Measurements from ENCODE around the gene LYG1.
"Not testable (repeated sequence)": the region's sequence is repeated elsewhere in the genome, so short reads cannot be mapped to it uniquely, and the experiment has no call there.

The LYG1 gene

GRCh38 chr2:99301097-99301496 is at the start of gene LYG1:
LYG1 (minus strand) TSS chr2:99301197; CDS start chr2:99295670, 5,527 bp downstream.
- DNase-seq = not testable (repeated sequence)

- no peak for DNase-seq
These were observed 49.2 kb upstream of the LYG1 start for GRCh38 chr2:99350194-99350593.

DNA sequence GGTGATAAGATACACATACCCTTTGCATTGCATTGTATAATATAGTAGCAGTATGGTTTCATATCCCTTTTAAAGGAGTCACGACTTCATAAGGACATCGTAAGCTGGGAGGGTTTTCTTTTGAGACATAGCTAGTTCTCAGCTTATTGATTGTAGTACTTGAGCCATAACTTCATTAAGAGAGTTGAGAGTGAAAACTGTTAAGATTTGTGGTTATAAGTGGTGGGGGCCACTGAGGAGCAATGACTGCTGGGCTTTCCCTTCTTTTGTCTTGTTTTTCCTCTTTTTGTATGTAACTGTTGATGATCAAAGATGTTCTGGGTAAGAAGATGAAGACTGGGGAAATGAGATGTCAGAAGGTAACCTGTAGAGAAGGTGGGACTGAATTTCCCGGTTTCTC is 47.2 kb upstream of the LYG1 start:
- no peak for DNase-seq

- DNase-seq = no peak
These were observed 45.2 kb upstream of the LYG1 start for GRCh38 chr2:99346218-99346617.

DNA sequence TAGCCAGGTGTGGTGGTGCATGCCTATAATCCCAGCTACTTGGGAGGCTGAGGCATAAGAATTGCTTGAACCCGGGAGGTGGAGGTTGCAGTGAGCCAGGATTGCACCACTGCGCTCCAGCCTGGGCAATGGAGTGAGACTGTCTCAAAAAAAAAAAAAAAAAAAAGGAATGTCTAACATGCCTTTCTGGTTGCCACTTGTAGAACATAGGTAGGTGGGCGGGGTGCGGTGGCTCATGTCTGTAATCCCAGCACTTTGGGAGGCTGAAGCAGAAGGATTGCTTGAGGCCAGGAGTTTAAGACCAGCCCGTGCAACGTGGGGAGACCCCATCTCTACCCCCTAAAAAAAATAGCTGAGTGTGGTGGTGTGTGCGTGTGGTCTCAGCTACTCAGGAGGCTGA is 44.4 kb upstream of the LYG1 start:
- not testable (repeated sequence) for DNase-seq

- no peak for DNase-seq
These were observed 41.5 kb upstream of the LYG1 start for GRCh38 chr2:99342536-99342935.

DNA sequence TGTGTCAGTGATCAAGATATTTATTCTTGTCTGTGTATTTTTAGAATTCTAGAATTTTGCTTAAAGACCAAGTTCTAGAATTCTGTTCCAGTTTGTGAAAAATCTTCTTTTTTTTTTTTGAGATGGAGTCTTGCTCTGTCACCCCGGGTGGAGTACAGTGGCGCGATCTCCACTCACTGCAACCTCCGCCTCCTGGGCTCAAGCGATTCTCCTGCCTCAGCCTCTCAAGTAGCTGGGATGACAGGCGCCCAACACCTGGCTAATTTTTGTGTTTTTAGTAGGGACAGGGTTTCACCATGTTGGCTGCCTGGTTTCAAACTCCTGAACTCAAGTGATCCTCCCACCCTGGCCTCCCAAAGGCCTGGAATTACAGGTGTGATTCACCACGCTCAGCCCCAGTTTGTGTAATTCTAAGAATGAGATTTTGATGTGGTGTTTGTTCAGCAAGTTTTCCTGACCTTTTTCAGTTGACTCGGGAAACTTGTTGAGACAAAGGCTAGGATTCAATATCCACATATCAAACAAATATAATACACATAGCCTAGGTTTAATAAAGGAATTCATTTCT is 39.8 kb upstream of the LYG1 start:
- DNase-seq = no peak

DNA sequence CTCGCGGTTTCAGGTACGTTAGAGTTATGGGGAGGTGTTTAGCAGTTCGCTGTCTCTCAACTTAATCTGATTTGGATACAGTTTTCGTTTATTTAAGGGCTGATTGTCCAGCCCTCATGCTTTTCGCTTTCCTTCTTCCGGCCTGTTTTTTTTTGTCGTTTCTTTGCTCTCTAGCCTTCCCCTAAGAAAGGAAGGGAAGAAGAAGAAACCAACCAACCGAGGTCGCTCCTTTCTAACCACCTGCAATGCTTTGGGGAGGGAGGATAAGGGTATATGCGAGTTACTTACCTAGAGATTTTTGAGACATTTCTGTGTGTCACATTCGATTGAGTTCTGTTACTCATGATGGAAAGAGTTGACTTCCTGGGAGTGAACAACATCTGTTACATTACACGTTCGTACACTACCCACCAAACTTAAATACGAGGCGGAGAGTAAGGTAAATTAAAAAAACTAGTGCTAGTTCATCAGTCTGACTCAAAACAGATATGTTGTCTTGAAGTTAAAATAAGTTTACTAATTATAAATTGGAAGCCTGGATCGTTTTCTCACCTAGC is 37.1 kb upstream of the LYG1 start:
- peak in 1 of 3 experiments; percentile 53 for DNase-seq

DNA sequence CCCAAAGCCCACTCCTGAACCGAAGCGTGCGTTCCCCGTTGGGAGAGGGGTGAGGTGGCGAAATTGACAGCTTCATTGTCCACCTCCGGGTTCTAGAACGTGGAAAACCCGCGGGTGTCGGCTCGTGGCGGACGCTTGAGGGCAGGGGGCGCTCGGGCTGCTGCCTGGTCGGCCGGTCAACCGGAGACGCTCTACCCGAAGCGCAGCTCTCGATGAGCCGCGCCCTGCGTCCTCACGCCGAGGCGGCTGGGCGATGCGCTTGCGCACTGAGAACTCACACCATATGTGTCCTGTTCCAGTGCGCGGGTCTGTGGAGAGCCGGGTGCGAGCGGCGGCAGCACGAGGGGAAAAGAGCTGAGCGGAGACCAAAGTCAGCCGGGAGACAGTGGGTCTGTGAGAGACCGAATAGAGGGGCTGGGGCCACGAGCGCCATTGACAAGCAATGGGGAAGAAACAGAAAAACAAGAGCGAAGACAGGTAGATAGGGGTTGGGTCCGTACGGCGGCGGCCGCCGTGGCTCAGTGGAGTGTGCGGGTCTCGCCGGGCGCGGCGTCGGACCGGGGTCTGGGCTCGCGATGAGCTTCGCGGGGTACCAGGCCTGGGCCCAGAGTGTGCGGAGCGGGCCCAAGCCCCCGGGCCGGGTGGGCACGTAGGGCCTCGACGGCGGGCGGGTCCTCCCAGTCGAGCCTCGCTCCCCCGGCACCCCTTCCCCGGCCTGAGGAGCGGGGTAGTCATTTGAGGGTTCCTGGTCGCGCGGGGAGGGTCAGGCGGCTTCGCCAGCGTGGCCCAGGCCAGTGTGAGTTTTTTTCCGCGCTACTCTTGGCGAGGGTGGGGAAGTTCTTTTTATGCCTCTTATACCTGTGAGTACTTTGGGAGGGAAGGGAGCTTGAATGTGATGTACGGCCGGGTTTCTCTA is 36.4 kb upstream of the LYG1 start, which contains the start of gene EIF5B:
EIF5B (plus strand) TSS at position 277 of the 916 bp plus-strand sequence; CDS start at position 443, 166 bp downstream.
- peak; percentile 95 to 97 (median 96) for DNase-seq

- peak in 1 of 3 experiments; percentile 66 for DNase-seq
These were observed 35.8 kb upstream of the LYG1 start for GRCh38 chr2:99336804-99337112.

DNA sequence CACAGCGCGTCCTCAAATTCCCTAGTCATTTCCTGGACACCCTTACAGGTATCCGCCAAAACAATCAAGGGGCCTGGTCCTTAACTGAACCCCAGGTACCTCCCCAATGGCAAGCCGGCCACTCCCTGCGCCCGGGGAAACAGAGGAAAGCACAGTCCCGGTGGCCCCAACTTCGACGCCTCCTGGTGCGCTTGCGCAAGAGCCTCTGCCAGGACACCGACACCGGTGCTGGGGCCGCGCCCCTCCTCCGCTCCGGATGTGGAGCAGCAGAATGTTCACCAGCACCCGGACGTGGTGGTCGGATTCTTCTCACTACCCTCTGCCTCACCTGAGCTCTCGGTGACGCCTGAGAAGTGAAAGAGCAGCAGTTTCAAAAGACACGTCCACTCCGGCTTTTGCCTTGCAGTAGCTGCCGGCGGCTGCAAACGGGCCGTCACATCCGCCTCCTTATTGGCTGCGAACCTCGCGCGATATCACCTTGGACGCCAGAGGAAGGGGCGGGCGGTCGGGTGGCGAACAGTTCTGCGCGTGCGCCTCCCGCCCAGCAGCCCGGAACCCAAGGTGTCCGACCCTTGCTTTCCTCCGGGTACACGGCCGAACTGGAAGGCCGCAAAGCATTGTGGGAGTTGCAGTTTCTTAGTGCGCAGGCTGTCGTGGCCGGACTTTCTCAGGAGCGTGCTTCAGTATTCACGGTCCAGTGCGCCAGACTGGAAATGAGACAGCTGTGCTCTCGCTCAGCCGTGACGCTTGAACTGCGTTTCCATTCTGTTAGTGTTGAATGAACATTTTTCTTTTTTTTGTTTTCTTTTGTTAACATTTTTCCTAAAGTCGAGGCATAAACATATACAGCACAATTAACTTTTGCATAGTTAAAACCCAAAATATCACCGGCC is 35.2 kb upstream of the LYG1 start, which contains the start of gene TXNDC9:
TXNDC9 (minus strand) TSS at position 423 of the 893 bp plus-strand sequence. CDS start 3,123 bp downstream, outside the sequence.
- DNase-seq = peak; percentile 98 to 100 (median 99)

- DNase-seq = no peak
These were observed 24.4 kb upstream of the LYG1 start for GRCh38 chr2:99325384-99325783.

GRCh38 chr2:99317873-99318200 is 16.8 kb upstream of the LYG1 start:
- DNase-seq = not testable (repeated sequence)

DNA sequence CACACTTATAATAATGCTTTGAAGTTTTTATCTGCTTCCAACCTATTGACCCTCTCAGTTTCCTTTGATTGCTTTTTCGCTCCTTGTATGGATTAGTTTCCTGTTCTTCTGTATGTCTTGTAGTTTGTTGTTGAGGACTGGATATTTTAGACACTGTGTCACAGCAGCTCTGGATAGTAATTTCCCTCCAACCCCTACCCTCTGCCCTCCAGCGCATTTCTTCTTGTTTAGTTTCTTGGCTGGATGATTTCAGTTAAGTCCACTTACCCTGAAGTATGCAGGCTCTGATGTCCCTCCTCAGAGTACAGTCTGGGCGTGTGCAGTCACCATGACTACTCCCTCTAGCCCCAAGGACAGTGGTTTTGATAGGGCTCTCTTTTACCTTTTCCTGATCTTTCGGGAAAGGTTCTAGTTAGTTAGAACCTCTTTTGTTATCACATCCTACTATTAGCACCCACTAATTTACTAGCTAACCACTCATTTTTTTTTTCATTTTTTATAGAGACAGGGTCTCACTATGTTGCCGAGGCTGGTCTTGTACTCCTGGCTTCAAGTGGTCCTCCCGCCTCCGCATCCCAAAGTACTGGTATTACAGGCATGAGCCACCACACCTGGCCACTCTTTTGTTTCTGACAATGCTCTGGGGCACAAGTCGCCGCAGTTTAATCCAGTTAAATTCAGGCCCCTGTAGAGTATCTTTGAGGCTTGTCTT is 16.3 kb upstream of the LYG1 start:
- no peak for DNase-seq

GRCh38 chr2:99299580-99299979 is 1.4 kb downstream of the LYG1 start:
- no peak for DNase-seq

GRCh38 chr2:99297994-99298393 is 3.0 kb downstream of the LYG1 start:
- DNase-seq = no peak

DNA sequence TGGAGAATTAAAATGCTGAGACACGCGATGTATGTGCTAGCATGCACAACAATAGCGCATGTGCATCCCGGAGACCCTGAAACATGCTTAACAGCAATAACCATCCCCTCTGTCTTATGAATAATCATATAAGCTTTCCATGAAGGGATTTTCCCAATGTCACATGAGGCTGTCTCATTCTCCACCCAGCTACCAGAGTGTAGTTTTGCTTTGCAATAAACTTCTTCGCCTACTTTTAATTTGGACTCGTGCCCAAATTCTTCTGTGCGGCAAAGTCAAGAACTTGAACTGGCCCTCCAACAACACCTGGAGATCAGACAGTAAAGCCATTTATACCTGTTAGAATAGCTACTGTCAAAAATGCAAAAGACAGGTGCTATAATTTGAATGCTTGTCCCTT is 15.5 kb downstream of the LYG1 start:
- DNase-seq = no peak

GRCh38 chr2:99279969-99280695 is 20.9 kb downstream of the LYG1 start:
- no peak for DNase-seq

DNA sequence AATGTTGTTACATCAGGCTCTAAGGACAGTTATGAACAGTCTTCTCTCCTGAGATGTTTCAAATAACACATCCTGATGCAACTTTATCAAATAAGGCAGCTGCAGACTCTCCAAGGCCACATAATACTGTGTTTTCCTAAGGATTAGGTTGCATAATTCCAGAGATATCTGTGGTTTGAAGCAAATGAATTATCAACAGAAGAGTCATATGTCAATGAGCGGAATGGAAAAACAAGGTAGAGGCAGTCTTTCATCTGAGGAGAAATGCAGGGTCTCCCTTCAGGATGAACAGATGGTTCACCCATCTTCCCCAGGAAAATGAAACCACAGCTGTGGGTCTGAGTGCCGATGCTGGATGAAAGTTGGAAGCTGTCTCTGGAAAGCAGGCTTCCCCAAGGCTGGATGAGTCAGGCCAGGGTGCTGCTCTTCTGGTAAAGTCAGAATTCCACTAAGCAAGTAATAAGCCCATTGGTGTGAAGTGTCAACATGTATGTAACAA is 22.2 kb downstream of the LYG1 start:
- no peak for DNase-seq

DNA sequence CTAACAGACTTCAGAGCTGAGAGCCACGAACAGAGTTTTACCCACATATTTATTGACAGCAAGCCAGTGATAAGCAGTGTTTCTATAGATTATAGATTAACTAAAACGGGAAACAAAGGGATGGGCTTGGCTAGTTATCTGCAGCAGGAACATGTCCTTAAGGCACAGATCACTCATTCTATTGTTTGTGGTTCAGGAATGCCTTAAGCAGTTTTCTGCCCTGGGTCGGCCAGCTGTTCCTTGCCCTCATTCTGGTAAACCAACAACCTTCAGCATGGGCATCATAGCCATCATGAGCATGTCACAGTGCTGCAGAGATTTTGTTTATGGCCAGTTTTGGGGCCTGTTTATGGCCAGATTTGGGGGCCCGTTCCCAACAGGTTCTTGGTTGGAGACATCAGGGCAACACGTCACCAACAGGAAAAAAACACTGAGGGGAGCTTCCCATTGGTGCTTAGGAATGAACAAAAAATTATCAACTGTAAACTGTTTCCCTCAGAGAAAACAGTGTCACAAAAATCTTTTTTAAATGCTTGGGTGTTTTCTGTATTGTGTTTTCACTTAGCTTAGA is 22.7 kb downstream of the LYG1 start:
- DNase-seq = not testable (repeated sequence)

DNA sequence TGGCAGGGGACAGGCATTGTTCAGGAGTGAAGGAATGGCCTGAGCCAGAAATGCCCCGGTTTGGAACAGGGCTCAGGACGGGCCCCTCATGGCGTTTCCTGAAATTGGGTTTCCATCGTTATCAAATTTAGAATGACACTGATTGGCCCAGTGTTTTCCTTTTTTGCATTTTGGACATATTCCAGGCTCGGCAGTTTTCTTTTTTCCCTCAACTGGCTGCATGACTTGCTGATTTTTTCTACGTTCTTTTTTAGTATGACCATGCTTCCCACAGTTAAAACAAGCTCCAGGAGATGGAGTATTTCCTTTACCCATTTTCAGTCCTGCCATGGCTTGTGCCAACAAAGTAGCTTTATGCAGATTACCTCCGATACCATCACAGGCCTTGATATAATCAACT is 25.1 kb downstream of the LYG1 start:
- no peak for DNase-seq
